Measurements from ENCODE around the gene CALD1. TPM values are rescaled to one million over a fixed set of nuclear protein-coding genes. Genes with fewer than 3 reads are reported as not detected.
"Not testable (repeated sequence)": the region's sequence is repeated elsewhere in the genome, so short reads cannot be mapped to it uniquely, and the experiment has no call there.

CALD1 gene
- total RNA-seq, 1 donor from 2014 or later = 71.8 TPM

- Mint-ChIP-seq H3K27me3 (ENCODE audit: low read depth) (no peaks in the 10 kb centered on the region), H3K4me1 (no peaks in the 10 kb centered on the region), H3K36me3 (ENCODE audit: low read depth) (peaks cover 23% of the 10 kb centered on the region), H3K9me3 (no peaks in the 10 kb centered on the region), H3K27ac (ENCODE audit: unreplicated experiment) (no peak overlapping the region), H3K4me3 (no peak overlapping the region)
- TF ChIP-seq CTCF (conservative IDR thresholded peaks at IDR 0.05) = no peak
- no peak for DNase-seq (ENCODE audit: low read depth, low spot score)
Observed at GRCh38 chr7:134959810-134960209, 180.4 kb downstream of the CALD1 start.

GRCh38 chr7:134962270-134962780 is 182.9 kb downstream of the CALD1 start:
- Mint-ChIP-seq H3K27ac (ENCODE audit: unreplicated experiment) (no peak overlapping the region), H3K27me3 (ENCODE audit: low read depth) (no peaks in the 10 kb centered on the region), H3K9me3 (no peaks in the 10 kb centered on the region), H3K4me1 (no peaks in the 10 kb centered on the region), H3K36me3 (ENCODE audit: low read depth) (peaks cover 15% of the 10 kb centered on the region), H3K4me3 (no peak overlapping the region)
- DNase-seq (ENCODE audit: low read depth, low spot score) = no peak
- TF ChIP-seq CTCF (conservative IDR thresholded peaks at IDR 0.05) = no peak

- H3K36me3 Mint-ChIP-seq (ENCODE audit: low read depth) = peaks cover 12% of the 10 kb centered on the region
- no peaks in the 10 kb centered on the region for H3K9me3 Mint-ChIP-seq
- DNase-seq (ENCODE audit: low read depth, low spot score) = no peak
- no peak overlapping the region for H3K4me3 Mint-ChIP-seq
- H3K4me1 Mint-ChIP-seq = no peaks in the 10 kb centered on the region
- no peaks in the 10 kb centered on the region for H3K27me3 Mint-ChIP-seq (ENCODE audit: low read depth)
- TF ChIP-seq CTCF (conservative IDR thresholded peaks at IDR 0.05) = no peak
- no peak overlapping the region for H3K27ac Mint-ChIP-seq (ENCODE audit: unreplicated experiment)
Observed at GRCh38 chr7:134963036-134963435, 183.6 kb downstream of the CALD1 start.

GRCh38 chr7:134966691-134967090 is 187.3 kb downstream of the CALD1 start:
- no peak for DNase-seq (ENCODE audit: low read depth, low spot score)
- H3K27me3 Mint-ChIP-seq (ENCODE audit: low read depth) = no peaks in the 10 kb centered on the region
- no peak overlapping the region for H3K4me3 Mint-ChIP-seq
- H3K36me3 Mint-ChIP-seq (ENCODE audit: low read depth) = peaks cover 11% of the 10 kb centered on the region
- TF ChIP-seq CTCF (conservative IDR thresholded peaks at IDR 0.05) = no peak
- H3K4me1 Mint-ChIP-seq = no peaks in the 10 kb centered on the region
- no peak overlapping the region for H3K27ac Mint-ChIP-seq (ENCODE audit: unreplicated experiment)
- H3K9me3 Mint-ChIP-seq = no peaks in the 10 kb centered on the region

GRCh38 chr7:134968110-134968509 is 188.7 kb downstream of the CALD1 start:
- no peak for DNase-seq (ENCODE audit: low read depth, low spot score)
- no peak overlapping the region for H3K4me3 Mint-ChIP-seq
- H3K36me3 Mint-ChIP-seq (ENCODE audit: low read depth) = peaks cover 15% of the 10 kb centered on the region
- no peaks in the 10 kb centered on the region for H3K27me3 Mint-ChIP-seq (ENCODE audit: low read depth)
- no peaks in the 10 kb centered on the region for H3K4me1 Mint-ChIP-seq
- no peak overlapping the region for H3K27ac Mint-ChIP-seq (ENCODE audit: unreplicated experiment)
- no peaks in the 10 kb centered on the region for H3K9me3 Mint-ChIP-seq
- no peak for TF ChIP-seq CTCF (conservative IDR thresholded peaks at IDR 0.05)

- H3K36me3 Mint-ChIP-seq (ENCODE audit: low read depth); H3K4me1 Mint-ChIP-seq; H3K27me3 Mint-ChIP-seq (ENCODE audit: low read depth); H3K27ac Mint-ChIP-seq (ENCODE audit: unreplicated experiment); H3K9me3 Mint-ChIP-seq; H3K4me3 Mint-ChIP-seq; DNase-seq (ENCODE audit: low read depth, low spot score): not testable (repeated sequence)
Observed at GRCh38 chr7:134981645-134982044, 202.2 kb downstream of the CALD1 start.
